Esophagus squamous epithelium (tissue), 5 donors: ENCODE measurements around the gene NDUFA5. TPM values are rescaled to one million over a fixed set of nuclear protein-coding genes. Genes with fewer than 3 reads are reported as not detected.

Experiments used
- DNase-seq: peaks from one replicate; lab custom pipeline; 2025; lab: John Stamatoyannopoulos, UW
- H3K27ac ChIP-seq, 4 donors: fragments of 200-600 bp; sonication (generic); one replicate each; pipeline ENCODE4 v1.5.1; 2016 to 2019; ENCODE audit warnings: mild to moderate bottlenecking in 1 of 4
- H3K27me3 ChIP-seq, 4 donors: fragments of 200-600 bp; sonication (generic); 1 replicate in 3 of 4; 2 replicates in 1 of 4; pipeline versions ENCODE4 v1.5.1 to v1.6.0; 2017 to 2021; ENCODE audit warnings: antibody characterized with exemption in 1 of 4
- H3K36me3 ChIP-seq, 3 donors: fragments of 200-600 bp; sonication (generic); one replicate each; pipeline ENCODE4 v1.5.1; 2016 to 2019
- H3K4me1 ChIP-seq, 3 donors: fragments of 200-600 bp; sonication (generic); one replicate each; pipeline ENCODE4 v1.5.1; 2017 to 2019
- H3K4me3 ChIP-seq, 4 donors: fragments of 200-600 bp; sonication (generic); 1 replicate in 3 of 4; 2 replicates in 1 of 4; pipeline ENCODE4 v1.5.1; 2016 to 2019; ENCODE audit warnings: mild to moderate bottlenecking in 2 of 4, moderate library complexity in 1 of 4
- H3K9me3 ChIP-seq, 3 donors: fragments of 200-600 bp; sonication (generic); one replicate each; pipeline ENCODE4 v1.5.1; 2016 to 2019
- CTCF ChIP-seq, 6 experiments: fragments of 450-650 bp in 4 of 6; fragments of 200-600 bp in 2 of 6; sonication (generic) in 2 of 6; IDR thresholded peaks; one replicate each; pipeline ENCODE4 v1.5.1; 2016 to 2019; ENCODE audit warnings: antibody characterized with exemption in 6 of 6, mild to moderate bottlenecking in 4 of 6, moderate library complexity in 4 of 6
- POLR2A ChIP-seq, 4 donors: fragments of 450-650 bp; IDR thresholded peaks; one replicate each; pipeline ENCODE4 v1.6.1; 2017; ENCODE audit warnings: antibody characterized with exemption in 4 of 4, mild to moderate bottlenecking in 4 of 4, moderate library complexity in 3 of 4
- WGBS, 2 donors: methylation state at CpG; one replicate each; pipeline ENCODE4 v1.1.5; 2018; 5-methylcytosine and 5-hydroxymethylcytosine counted together
- intact Hi-C: fragments of 100-400 bp; cut with DNase I; formaldehyde crosslinking; loops from one replicate; pipeline ENCODE4 v1.15.0; 2022
- total RNA-seq, 4 donors: library from RNA; depleted of rRNA; stranded (reverse); fragments of >200 nt; gene quantifications; one replicate each; pipeline ENCODE4 v1.1.0, GENCODE V29; 2016
- donor health status: DM: yes; HTN: yes; CAD: no.

Gene NDUFA5
- total RNA-seq, 4 donors from 2014 or later = 17.1 to 55.6 (median 43.8) TPM

GRCh38 chr7:123492485-123492884 is 65.1 kb downstream of the NDUFA5 start:
- Histone ChIP-seq H3K27ac (no peak overlapping the region), H3K4me3 (no peak overlapping the region), H3K9me3 (no peaks in the 10 kb centered on the region), H3K36me3 (no peaks in the 10 kb centered on the region), H3K27me3 (no peaks in the 10 kb centered on the region), H3K4me1 (peaks cover 0 to 3% (median 0%) of the 10 kb centered on the region in 3 donors)
- TF ChIP-seq POLR2A (IDR thresholded peaks at IDR 0.05) (no peak), CTCF (IDR thresholded peaks at IDR 0.05) (no peak)
- intact Hi-C loops = no loop called here
- WGBS, 2 donors = 62 to 66% methylated on average over 3 of the region's 3 CpGs
- DNase-seq = no peak

Other genes starting within 250 kb of the NDUFA5 start
- under 1 TPM in 1 of 4 donors, not detected in 3; 0.27 TPM for gene IQUB, start 23.2 kb downstream of the NDUFA5 start, total RNA-seq
- gene ASB15, start 44.0 kb upstream of the NDUFA5 start, total RNA-seq = not detected
- not detected for gene LMOD2, start 98.0 kb upstream of the NDUFA5 start, total RNA-seq
- 10 to 100 TPM; 26.0 to 34.6 (median 31.3) TPM for gene WASL, start 191.2 kb upstream of the NDUFA5 start, total RNA-seq